ENCODE measurements around the gene KNOP1.

Gene KNOP1

GRCh38 chr16:19660432-19660831 is 57.6 kb downstream of the KNOP1 start:
- no peak overlapping the region for H3K4me3 ChIP-seq (ENCODE audit: low read length in 2 of 2)
- H3K9ac ChIP-seq (ENCODE audit: low read length in 2 of 2), result no peak overlapping the region
- H3K36me3 ChIP-seq (ENCODE audit: control insufficient read depth in 2 of 2, insufficient read depth in 2 of 2, low read length in 2 of 2), result peaks cover 14 to 18% of the 10 kb centered on the region in 2 donors
- no peak overlapping the region for H3K27ac ChIP-seq (ENCODE audit: low read length)
- peaks cover 0 to 3% of the 10 kb centered on the region in 2 donors for H3K9me3 ChIP-seq (ENCODE audit: control insufficient read depth in 2 of 2, low read length in 2 of 2)
- no peaks in the 10 kb centered on the region for H3K4me1 ChIP-seq (ENCODE audit: control insufficient read depth, insufficient read depth, low read length)
- H3K27me3 ChIP-seq (ENCODE audit: control insufficient read depth in 1 of 2, insufficient read depth in 2 of 2, low read length in 2 of 2), result no peaks in the 10 kb centered on the region

DNA sequence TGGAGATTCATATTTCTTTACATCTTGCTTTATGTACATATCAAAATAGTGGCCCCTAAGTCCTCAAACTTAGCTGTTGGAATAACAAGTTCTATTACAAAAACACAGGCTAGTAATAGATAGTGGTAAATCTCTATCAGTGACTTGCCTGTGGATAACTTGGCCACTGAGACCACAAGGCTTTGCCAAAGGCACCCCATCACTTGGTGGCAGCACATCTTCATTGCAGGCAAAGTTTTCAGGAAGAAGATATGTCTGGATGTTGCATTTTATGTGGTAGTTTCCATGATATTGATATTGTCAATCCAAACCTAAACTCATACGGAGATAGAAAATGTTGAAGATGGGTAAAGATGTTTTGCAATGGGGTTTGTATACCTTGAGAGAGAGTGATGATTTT is 58.5 kb downstream of the KNOP1 start:
- Histone ChIP-seq H3K4me3 (ENCODE audit: low read length in 2 of 2) (no peak overlapping the region), H3K9me3 (ENCODE audit: control insufficient read depth in 2 of 2, low read length in 2 of 2) (no peaks in the 10 kb centered on the region), H3K27me3 (ENCODE audit: control insufficient read depth in 1 of 2, insufficient read depth in 2 of 2, low read length in 2 of 2) (no peaks in the 10 kb centered on the region), H3K36me3 (ENCODE audit: control insufficient read depth in 2 of 2, insufficient read depth in 2 of 2, low read length in 2 of 2) (peaks cover 19 to 24% of the 10 kb centered on the region in 2 donors), H3K27ac (ENCODE audit: low read length) (no peak overlapping the region), H3K4me1 (ENCODE audit: control insufficient read depth, insufficient read depth, low read length) (no peaks in the 10 kb centered on the region), H3K9ac (ENCODE audit: low read length in 2 of 2) (no peak overlapping the region)

DNA sequence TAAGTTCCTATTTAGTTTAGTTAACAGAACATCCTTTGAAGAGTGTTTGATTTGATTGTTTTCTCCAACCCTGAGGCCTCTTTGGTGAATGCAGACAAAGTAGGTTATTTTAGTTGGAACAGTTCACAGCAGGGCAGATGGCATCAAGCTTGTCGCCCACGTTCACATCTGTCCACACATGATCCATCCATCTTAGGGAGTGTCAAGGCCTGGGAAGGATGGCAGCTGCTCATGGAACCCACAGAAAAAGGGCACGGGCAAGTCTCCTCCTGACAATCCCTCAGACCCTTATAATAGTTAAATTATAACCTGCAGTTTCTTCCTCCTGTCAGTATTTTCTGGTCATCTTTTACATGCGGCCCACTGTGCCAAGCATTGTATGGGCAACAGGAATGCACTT is 60.2 kb downstream of the KNOP1 start:
- H3K27ac ChIP-seq (ENCODE audit: low read length), result no peak overlapping the region
- no peaks in the 10 kb centered on the region for H3K4me1 ChIP-seq (ENCODE audit: control insufficient read depth, insufficient read depth, low read length)
- no peak overlapping the region for H3K4me3 ChIP-seq (ENCODE audit: low read length in 2 of 2)
- H3K27me3 ChIP-seq (ENCODE audit: control insufficient read depth in 1 of 2, insufficient read depth in 2 of 2, low read length in 2 of 2), result no peaks in the 10 kb centered on the region
- H3K9me3 ChIP-seq (ENCODE audit: control insufficient read depth in 2 of 2, low read length in 2 of 2), result no peaks in the 10 kb centered on the region
- H3K36me3 ChIP-seq (ENCODE audit: control insufficient read depth in 2 of 2, insufficient read depth in 2 of 2, low read length in 2 of 2), result peaks cover 30 to 40% of the 10 kb centered on the region in 2 donors
- H3K9ac ChIP-seq (ENCODE audit: low read length in 2 of 2), result no peak overlapping the region

GRCh38 chr16:19655242-19655777 is 62.7 kb downstream of the KNOP1 start:
- no peaks in the 10 kb centered on the region for H3K27me3 ChIP-seq (ENCODE audit: control insufficient read depth in 1 of 2, insufficient read depth in 2 of 2, low read length in 2 of 2)
- H3K27ac ChIP-seq (ENCODE audit: low read length), result no peak overlapping the region
- H3K4me1 ChIP-seq (ENCODE audit: control insufficient read depth, insufficient read depth, low read length), result no peaks in the 10 kb centered on the region
- H3K4me3 ChIP-seq (ENCODE audit: low read length in 2 of 2), result no peak overlapping the region
- no peak overlapping the region for H3K9ac ChIP-seq (ENCODE audit: low read length in 2 of 2)
- peaks cover 41 to 47% of the 10 kb centered on the region in 2 donors for H3K36me3 ChIP-seq (ENCODE audit: control insufficient read depth in 2 of 2, insufficient read depth in 2 of 2, low read length in 2 of 2)
- no peaks in the 10 kb centered on the region for H3K9me3 ChIP-seq (ENCODE audit: control insufficient read depth in 2 of 2, low read length in 2 of 2)

DNA sequence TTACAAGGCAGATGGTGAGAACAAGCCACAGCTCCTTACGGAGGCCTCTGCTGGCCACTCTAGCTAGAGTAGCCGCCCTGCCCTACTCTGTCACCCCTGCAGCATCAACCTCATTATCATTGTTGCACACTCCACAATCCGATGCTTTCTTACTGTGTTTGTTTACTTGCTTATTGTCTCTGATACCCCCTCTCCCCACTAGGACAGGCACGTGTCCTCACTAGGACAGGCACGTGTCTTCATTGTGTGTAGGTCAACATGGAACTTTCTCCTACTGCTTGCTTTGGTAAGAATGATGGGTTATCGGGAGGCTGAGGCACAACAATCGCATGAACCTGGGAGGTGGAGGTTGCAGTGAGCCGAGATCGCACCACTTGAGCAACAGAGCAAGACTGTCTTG is 63.9 kb downstream of the KNOP1 start:
- Histone ChIP-seq H3K36me3 (ENCODE audit: control insufficient read depth in 2 of 2, insufficient read depth in 2 of 2, low read length in 2 of 2) (peaks cover 40 to 47% of the 10 kb centered on the region in 2 donors), H3K4me3 (ENCODE audit: low read length in 2 of 2) (no peak overlapping the region), H3K9me3 (ENCODE audit: control insufficient read depth in 2 of 2, low read length in 2 of 2) (no peaks in the 10 kb centered on the region), H3K27ac (ENCODE audit: low read length) (no peak overlapping the region), H3K9ac (ENCODE audit: low read length in 2 of 2) (no peak overlapping the region), H3K4me1 (ENCODE audit: control insufficient read depth, insufficient read depth, low read length) (no peaks in the 10 kb centered on the region), H3K27me3 (ENCODE audit: control insufficient read depth in 1 of 2, insufficient read depth in 2 of 2, low read length in 2 of 2) (no peaks in the 10 kb centered on the region)
